Ovary (tissue), 9 donors: ENCODE results near the gene CLMN. TPM values are rescaled to one million over a fixed set of nuclear protein-coding genes. Genes with fewer than 3 reads are reported as not detected.
A peak's percentile ranks its signal among the peaks of the same experiment; 100 is the strongest.

Experiments used
- DNase-seq, 5 donors: peaks; one replicate each; pipeline ENCODE4 v3.0.0-alpha.2; 2019 to 2020
- H3K27ac ChIP-seq, 2 donors: fragments of 200-600 bp; one replicate each; pipeline versions ENCODE4 v1.5.1 to v1.8.0; 2019 to 2022
- H3K27me3 ChIP-seq: fragments of 200-600 bp; one replicate; pipeline ENCODE4 v1.8.0; 2022
- H3K36me3 ChIP-seq: fragments of 200-600 bp; sonication (generic); one replicate; pipeline ENCODE4 v1.5.1; 2019
- H3K4me1 ChIP-seq: one replicate; pipeline ENCODE4 v1.8.1; 2013; ENCODE audit warnings: mild to moderate bottlenecking, moderate library complexity; ENCODE audit not compliant: insufficient read depth
- H3K4me3 ChIP-seq: fragments of 200-600 bp; sonication (generic); one replicate; pipeline ENCODE4 v1.5.1; 2017
- H3K9me3 ChIP-seq, 2 donors: fragments of 200-600 bp in 1 of 2; sonication (generic) in 1 of 2; one replicate each; pipeline versions ENCODE4 v1.5.1 to v1.8.1; 2013 to 2019; ENCODE audit warnings: mild to moderate bottlenecking in 1 of 2, moderate library complexity in 1 of 2
- EP300 ChIP-seq: sonication (generic); formaldehyde crosslinking; IDR thresholded peaks from one replicate; pipeline ENCODE4 v1.6.1; 2017; ENCODE audit warnings: antibody characterized with exemption
- POLR2A ChIP-seq: fragments of 450-650 bp; IDR thresholded peaks from one replicate; pipeline ENCODE4 v1.6.1; 2017; ENCODE audit warnings: antibody characterized with exemption, mild to moderate bottlenecking, moderate library complexity
- WGBS, 3 donors: extraction: QIAGEN DNeasy Blood & Tissue Kit in 1 of 3; methylation state at CpG; one replicate each; pipeline versions ENCODE4 v1.1.5 to v1.1.7; 2013 to 2017; 5-methylcytosine and 5-hydroxymethylcytosine counted together
- intact Hi-C, 4 donors: fragments of 100-400 bp; cut with DNase I; formaldehyde crosslinking; loops; one replicate each; pipeline versions ENCODE4 v1.11.0 to v1.15.1; 2022 to 2023
- polyA plus RNA-seq, 2 donors: library from polyadenylated mRNA; stranded (reverse); fragments of 200-250 nt in 1 of 2; fragments of 350-450 nt in 1 of 2; fragmentation: Illumina TruSeq in 1 of 2; extraction: RNeasy Lipid Tissue Mini Kit (QIAGEN cat#74804) in 1 of 2; gene quantifications; one replicate each; pipeline ENCODE4 v1.2.3, GENCODE V29; 2013 to 2014
- total RNA-seq, 7 donors: library from RNA; depleted of rRNA in 2 of 7; stranded (reverse); fragments of >200 nt in 2 of 7; fragmentation: NEBNext Ultra II Directional in 3 of 7; extraction: Animal tissue kit (Norgen Biotek cat#: 25700) in 3 of 7; gene quantifications; one replicate each; pipeline versions ENCODE4 v1.1.0 to v1.2.4, GENCODE V29; 2016 to 2023
- TF ChIP-seq, protein P1 (sequence below), 3 donors: fragments of 450-650 bp in 2 of 3; fragments of 200-600 bp in 1 of 3; IDR thresholded peaks; one replicate each; pipeline versions ENCODE4 v1.5.1 to v1.8.0; 2016 to 2022; ENCODE audit warnings: antibody characterized with exemption in 3 of 3, mild to moderate bottlenecking in 1 of 3
- donor health status: DM: no; HTN: no; CAD: no; lungs with moderate emphysema.
- donor health status: DM: no; HTN: no; CAD: no.
- donor health status: Bipolar disorder and iron deficiency.
- donor health status: DM: yes; HTN: yes; CAD: no.
- donor health status: DM: no; HTN: no; CAD: no.
- donor health status: DM: yes; HTN: yes; CAD: no.

CLMN gene
- total and polyA plus RNA-seq, 9 donors = 2.2 to 11.7 (median 6.5) TPM

- H3K4me1 ChIP-seq = no peaks in the 10 kb centered on the region
- no peaks in the 10 kb centered on the region for H3K36me3 ChIP-seq
- no peak for DNase-seq
Measured at GRCh38 chr14:95321693-95322455, 2.2 kb upstream of the CLMN start.

DNA sequence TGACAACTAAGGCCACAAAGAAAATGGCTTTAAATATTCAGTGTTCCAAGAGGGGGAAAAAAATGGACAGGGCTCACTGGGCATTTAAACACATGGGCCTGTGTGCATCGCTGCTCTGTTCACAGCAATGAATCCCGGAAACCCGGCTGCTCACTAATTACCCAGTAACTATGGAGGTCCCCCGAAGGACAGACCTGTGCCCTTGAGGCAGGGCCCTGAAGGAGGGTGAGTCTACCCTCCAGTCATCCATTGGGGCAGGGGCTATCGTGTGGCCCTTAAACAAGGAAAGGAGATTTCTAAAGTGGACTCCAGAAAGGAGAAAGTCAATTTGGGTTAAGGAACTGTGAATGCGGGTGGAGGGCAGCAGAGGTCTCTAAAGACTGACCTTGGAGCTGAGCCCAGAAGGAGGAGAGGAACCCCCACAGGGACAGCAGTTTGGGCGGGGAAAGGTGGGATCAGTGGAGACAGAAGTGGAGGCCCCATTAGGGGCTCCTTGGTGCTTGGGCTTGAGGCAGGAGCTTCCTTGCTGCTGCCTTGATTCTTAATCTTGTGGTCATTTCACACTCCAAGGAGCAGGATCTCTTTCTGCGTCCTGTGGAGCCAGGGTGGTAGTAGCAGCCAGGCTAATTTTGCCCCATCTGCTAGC lies 1.4 kb upstream of the CLMN start:
- TF ChIP-seq EP300 = no peak
- TF ChIP-seq, protein P1, sequence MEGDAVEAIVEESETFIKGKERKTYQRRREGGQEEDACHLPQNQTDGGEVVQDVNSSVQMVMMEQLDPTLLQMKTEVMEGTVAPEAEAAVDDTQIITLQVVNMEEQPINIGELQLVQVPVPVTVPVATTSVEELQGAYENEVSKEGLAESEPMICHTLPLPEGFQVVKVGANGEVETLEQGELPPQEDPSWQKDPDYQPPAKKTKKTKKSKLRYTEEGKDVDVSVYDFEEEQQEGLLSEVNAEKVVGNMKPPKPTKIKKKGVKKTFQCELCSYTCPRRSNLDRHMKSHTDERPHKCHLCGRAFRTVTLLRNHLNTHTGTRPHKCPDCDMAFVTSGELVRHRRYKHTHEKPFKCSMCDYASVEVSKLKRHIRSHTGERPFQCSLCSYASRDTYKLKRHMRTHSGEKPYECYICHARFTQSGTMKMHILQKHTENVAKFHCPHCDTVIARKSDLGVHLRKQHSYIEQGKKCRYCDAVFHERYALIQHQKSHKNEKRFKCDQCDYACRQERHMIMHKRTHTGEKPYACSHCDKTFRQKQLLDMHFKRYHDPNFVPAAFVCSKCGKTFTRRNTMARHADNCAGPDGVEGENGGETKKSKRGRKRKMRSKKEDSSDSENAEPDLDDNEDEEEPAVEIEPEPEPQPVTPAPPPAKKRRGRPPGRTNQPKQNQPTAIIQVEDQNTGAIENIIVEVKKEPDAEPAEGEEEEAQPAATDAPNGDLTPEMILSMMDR (IDR thresholded peaks at IDR 0.05) = no peak
- no peak for TF ChIP-seq POLR2A
- H3K27ac ChIP-seq = peak overlapping the region in 1 of 2 donors; percentile 3
- H3K36me3 ChIP-seq = no peaks in the 10 kb centered on the region
- no peaks in the 10 kb centered on the region for H3K27me3 ChIP-seq
- WGBS, 3 donors = 85 to 86% (median 86%) methylated on average over 8 of the region's 8 CpGs
- H3K9me3 ChIP-seq = no peaks in the 10 kb centered on the region
- H3K4me3 ChIP-seq = no peak overlapping the region
- no peaks in the 10 kb centered on the region for H3K4me1 ChIP-seq
- intact Hi-C loops = no loop called here
- DNase-seq = no peak

More at GRCh38 chr14:95321693-95322455, 2.2 kb upstream of the CLMN start:
- Histone ChIP-seq H3K27me3 (no peaks in the 10 kb centered on the region), H3K27ac (no peak overlapping the region), H3K4me3 (no peak overlapping the region), H3K9me3 (no peaks in the 10 kb centered on the region)
- intact Hi-C loops = no loop called here
- TF ChIP-seq EP300 (no peak), POLR2A (no peak)
- TF ChIP-seq, protein P1 (IDR thresholded peaks at IDR 0.05) = no peak
- WGBS, 3 donors = 84 to 89% (median 85%) methylated on average over 5 of the region's 5 CpGs

- TF ChIP-seq EP300 = no peak
- no peak for TF ChIP-seq POLR2A
- TF ChIP-seq, protein P1 (IDR thresholded peaks at IDR 0.05) = no peak
- no peaks in the 10 kb centered on the region for H3K27me3 ChIP-seq
- H3K4me1 ChIP-seq = no peaks in the 10 kb centered on the region
- peak overlapping the region; percentile 3 to 41 for H3K27ac ChIP-seq
- intact Hi-C loops = no loop called here
- no peaks in the 10 kb centered on the region for H3K9me3 ChIP-seq
- H3K4me3 ChIP-seq = peak overlapping the region; percentile 42
- peak; percentile 35 to 58 (median 49) for DNase-seq
- 14 to 28% (median 18%) methylated on average over 16 to 32 of the region's 32 CpGs for WGBS, 3 donors
- no peaks in the 10 kb centered on the region for H3K36me3 ChIP-seq
Measured at GRCh38 chr14:95320078-95320895, 579 bp upstream of the CLMN start.
